Stomach smooth muscle (tissue), 2 donors: ENCODE data around the gene CHIC2.

ENCODE experiments used
- H3K27ac ChIP-seq: one replicate; pipeline ENCODE4 v1.7.0; 2013; ENCODE audit warnings: mild to moderate bottlenecking, low read length, inconsistent platforms
- H3K27me3 ChIP-seq, 2 donors: one replicate each; pipeline ENCODE4 v1.7.0; 2013; ENCODE audit warnings: low read length in 2 of 2; ENCODE audit not compliant: insufficient read depth in 2 of 2, control insufficient read depth in 1 of 2
- H3K36me3 ChIP-seq, 2 donors: one replicate each; pipeline ENCODE4 v1.7.0; 2013; ENCODE audit warnings: low read length in 2 of 2; ENCODE audit not compliant: control insufficient read depth in 2 of 2, insufficient read depth in 2 of 2
- H3K4me1 ChIP-seq: one replicate; pipeline ENCODE4 v1.7.0; 2013; ENCODE audit warnings: low read length; ENCODE audit not compliant: control insufficient read depth, insufficient read depth
- H3K4me3 ChIP-seq, 2 donors: one replicate each; pipeline ENCODE4 v1.7.0; 2013; ENCODE audit warnings: low read length in 2 of 2
- H3K9ac ChIP-seq, 2 donors: one replicate each; pipeline ENCODE4 v1.7.0; 2013; ENCODE audit warnings: low read length in 2 of 2, mild to moderate bottlenecking in 1 of 2
- H3K9me3 ChIP-seq, 2 donors: one replicate each; pipeline ENCODE4 v1.7.0; 2013; ENCODE audit warnings: low read length in 2 of 2; ENCODE audit not compliant: control insufficient read depth in 2 of 2
- donor health status: healthy.
- donor health status: Pancreatic carcinoma.

CHIC2 gene

DNA sequence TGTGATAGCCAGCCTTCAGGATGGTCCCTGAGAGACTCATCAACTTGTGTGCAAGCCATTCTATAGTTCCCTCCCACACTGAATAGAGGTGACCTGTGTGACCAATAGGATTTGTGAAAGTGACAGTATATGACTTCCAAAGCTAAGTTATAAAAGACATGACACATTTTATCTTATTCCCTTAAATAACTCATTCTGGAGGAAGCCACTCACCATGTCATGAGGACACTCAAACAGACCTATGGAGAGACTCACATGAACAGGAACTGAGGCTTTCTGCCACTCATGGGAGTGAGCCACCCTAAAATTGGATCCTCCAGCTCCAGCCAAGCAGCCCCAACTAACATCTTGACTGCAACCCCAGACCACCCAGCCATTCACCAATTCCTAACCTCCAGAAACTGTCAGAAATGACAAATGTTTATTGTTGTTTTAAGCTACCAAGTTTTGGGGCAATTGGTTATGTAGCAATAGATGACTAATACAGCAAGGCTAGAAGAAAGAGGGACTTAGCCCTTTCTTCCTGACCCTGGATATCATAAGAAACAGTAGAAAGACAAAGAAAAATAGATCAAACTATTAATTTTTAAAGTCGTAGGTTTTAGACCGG, 9.0 kb upstream of the CHIC2 start:
- Histone ChIP-seq H3K4me1 (no peaks in the 10 kb centered on the region), H3K4me3 (no peak overlapping the region), H3K27me3 (no peaks in the 10 kb centered on the region), H3K36me3 (no peaks in the 10 kb centered on the region), H3K27ac (no peak overlapping the region), H3K9ac (no peak overlapping the region), H3K9me3 (no peaks in the 10 kb centered on the region)

DNA sequence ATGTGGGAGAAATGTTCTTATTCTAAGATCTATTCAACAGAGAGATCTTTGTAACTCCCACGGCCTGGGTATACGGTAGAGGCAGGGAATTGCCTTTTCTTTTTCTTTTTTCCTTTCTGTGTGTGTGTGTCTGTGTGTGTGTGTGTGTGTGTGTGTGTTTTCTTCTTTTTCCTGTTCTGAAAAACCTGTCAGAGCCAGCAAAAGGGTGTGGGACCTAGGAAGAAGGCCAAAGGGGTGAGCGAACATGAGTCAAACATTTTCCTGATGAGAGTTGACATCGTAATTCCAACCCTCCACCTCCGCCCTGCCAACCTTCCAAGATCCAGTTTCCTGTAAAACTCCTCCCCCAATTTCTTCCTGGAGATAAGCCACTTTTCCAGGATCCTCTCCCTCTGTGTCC, 2.8 kb upstream of the CHIC2 start:
- Histone ChIP-seq H3K9me3 (no peaks in the 10 kb centered on the region), H3K9ac (no peak overlapping the region), H3K4me3 (no peak overlapping the region), H3K27ac (no peak overlapping the region), H3K36me3 (no peaks in the 10 kb centered on the region), H3K27me3 (no peaks in the 10 kb centered on the region), H3K4me1 (no peaks in the 10 kb centered on the region)

DNA sequence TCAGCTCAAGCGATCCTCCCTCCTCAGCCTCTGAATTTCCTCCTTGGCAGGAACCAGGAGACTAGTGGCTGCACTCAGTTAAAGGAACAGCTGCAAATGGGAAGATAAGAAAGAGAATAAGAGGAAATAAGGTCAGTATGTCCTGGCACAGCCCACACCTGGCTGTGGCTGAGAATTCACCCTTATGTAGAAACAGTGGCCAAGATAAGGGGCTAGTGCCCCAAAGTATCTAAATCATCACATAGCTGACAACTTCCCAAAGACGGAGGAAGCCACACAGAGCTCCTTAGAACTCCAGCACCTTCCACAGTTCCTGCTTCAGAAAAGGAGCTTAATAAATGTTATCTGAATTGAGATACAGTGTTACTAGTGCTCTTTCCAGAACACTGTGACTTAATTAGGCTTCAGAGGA, 2.3 kb upstream of the CHIC2 start:
- no peaks in the 10 kb centered on the region for H3K27me3 ChIP-seq
- no peaks in the 10 kb centered on the region for H3K9me3 ChIP-seq
- H3K36me3 ChIP-seq = no peaks in the 10 kb centered on the region
- no peaks in the 10 kb centered on the region for H3K4me1 ChIP-seq
- H3K4me3 ChIP-seq = no peak overlapping the region
- no peak overlapping the region for H3K27ac ChIP-seq
- H3K9ac ChIP-seq = no peak overlapping the region

DNA sequence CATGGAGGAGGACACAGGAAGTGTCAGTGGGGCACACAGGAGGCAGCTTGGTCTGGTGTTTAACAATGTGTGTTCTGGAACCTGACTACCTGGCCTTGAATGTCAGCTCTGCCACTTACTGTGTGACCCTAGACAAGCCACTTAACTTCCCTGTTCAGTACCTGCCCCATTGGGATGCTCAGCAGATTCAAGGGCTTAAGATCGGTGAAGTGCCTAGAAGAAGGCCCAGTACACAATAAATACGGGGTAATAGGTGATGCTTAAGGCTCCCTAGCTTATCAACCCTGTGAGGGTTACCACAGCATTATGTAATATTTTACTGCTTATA, 1.6 kb upstream of the CHIC2 start:
- no peaks in the 10 kb centered on the region for H3K27me3 ChIP-seq
- H3K9me3 ChIP-seq = no peaks in the 10 kb centered on the region
- H3K9ac ChIP-seq = no peak overlapping the region
- no peaks in the 10 kb centered on the region for H3K36me3 ChIP-seq
- no peaks in the 10 kb centered on the region for H3K4me1 ChIP-seq
- H3K4me3 ChIP-seq = no peak overlapping the region
- peak overlapping the region; percentile 58 for H3K27ac ChIP-seq

DNA sequence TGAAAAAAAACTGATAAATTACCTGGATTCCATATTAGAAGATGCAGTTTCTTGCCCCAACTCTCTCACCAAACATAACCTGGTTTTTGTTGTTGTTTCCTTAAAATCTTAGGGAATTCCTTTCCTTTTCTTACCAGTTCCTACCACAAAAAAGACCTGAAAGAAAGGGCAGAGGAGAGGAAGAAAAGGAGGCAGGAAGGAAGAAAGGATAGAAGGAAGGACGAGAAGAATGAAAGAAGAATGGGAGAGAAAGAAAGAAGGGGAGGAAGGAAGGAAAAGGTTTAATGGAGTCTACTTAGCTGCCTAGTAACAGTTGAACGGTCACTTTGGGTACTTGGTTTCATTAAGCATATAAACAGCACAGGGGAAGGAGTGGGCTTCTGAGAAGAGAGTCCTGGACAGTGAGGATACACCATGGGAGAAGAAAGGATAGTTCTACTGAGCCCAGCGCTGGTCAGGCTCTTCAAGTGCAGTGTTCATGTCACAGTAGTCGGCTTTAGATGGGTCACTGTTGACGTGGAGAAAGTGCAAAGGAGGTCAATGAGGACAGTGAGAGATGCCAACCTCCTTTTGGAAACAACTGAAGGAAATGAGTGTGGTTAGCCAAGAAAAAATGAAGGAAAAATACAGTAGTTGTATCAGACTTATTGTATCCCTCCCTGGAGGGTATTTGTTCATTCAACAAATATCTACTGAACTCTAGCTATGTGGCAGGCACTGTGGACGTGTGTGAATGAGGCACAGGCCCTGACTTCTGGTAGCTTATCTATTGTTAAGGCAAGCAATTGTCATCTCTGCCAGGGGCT, 1.1 kb upstream of the CHIC2 start:
- Histone ChIP-seq H3K4me3 (peak overlapping the region; percentile 71 to 97), H3K27me3 (no peaks in the 10 kb centered on the region), H3K9ac (peak overlapping the region; percentile 69 to 84), H3K36me3 (no peaks in the 10 kb centered on the region), H3K27ac (peak overlapping the region; percentile 58), H3K9me3 (no peaks in the 10 kb centered on the region), H3K4me1 (no peaks in the 10 kb centered on the region)

DNA sequence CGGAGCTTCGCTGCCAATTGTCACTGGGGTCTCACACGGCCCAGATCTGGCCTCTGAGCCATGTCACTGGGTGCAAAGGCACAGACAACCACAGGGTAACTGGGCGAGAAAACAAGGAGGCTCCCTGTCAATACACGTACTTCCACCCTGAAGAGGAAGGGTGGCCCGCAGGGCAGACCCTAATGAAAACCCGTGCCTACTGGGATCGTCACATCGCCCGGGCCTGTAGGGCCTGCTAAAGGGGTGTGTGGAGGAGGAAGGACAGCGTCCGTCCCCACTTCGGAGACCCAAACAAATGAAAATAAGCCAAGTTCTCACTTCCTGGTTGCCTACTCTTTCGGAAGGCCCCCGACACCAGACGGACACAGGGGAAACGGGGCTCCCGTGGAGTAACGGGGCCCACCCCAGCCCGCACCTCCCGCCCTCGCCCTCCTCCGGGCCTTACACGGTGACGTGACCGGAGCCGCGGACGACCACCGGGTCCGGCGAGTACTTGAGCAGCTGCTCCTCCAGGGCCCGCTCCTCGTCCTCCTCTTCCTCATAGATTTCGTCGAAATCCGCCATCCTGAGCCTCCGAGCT, 578 bp downstream of the CHIC2 start:
- Histone ChIP-seq H3K9me3 (no peaks in the 10 kb centered on the region), H3K4me3 (peak overlapping the region; percentile 69 to 97), H3K27ac (peak overlapping the region; percentile 80), H3K27me3 (no peaks in the 10 kb centered on the region), H3K9ac (peak overlapping the region; percentile 69 to 93), H3K4me1 (no peaks in the 10 kb centered on the region), H3K36me3 (no peaks in the 10 kb centered on the region)

DNA sequence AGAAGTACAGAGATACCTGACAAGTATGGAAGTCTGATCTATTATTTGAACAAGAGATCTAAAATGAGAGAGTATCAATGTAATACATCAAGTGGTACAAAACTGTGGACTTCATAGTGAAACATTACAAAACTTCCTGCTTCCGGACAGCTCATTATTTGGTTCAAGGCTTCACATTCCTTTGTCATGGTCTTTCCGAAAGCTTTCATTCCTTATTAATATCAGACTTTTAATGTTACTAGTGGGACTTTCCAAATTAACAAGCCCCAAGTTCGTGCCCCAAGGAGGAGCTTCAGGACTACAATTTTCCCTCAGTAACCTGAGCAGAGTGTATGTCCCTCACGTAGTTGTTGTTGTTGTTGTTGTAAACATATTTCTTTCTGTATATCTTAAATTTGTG, 1.2 kb downstream of the CHIC2 start:
- peak overlapping the region; percentile 80 for H3K27ac ChIP-seq
- peak overlapping the region; percentile 69 to 93 for H3K9ac ChIP-seq

DNA sequence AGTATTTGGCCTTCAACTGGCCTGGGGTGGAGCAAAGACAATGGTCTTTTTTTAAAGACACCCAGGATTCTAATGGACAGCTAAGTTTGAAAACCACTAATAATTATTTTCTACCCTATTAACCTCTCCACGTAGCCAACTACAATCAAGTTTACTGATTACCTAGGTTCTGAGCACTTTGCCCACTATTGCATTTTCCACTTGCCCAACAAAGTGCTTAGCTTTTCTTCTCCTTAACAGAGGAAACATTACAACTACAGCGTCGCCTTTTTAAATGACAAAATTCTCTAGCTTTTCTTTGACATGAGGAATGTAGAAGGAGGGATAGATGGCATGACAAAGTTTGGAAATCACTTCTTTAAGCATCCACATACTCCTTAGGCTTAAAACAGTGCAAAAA, 2.0 kb downstream of the CHIC2 start:
- Histone ChIP-seq H3K4me3 (peak overlapping the region; percentile 69 to 97), H3K36me3 (no peaks in the 10 kb centered on the region), H3K9me3 (no peaks in the 10 kb centered on the region), H3K27me3 (no peaks in the 10 kb centered on the region), H3K4me1 (no peaks in the 10 kb centered on the region), H3K9ac (peak overlapping the region in 1 of 2 donors; percentile 69), H3K27ac (no peak overlapping the region)

More for the DNA sequence above, 1.2 kb downstream of the CHIC2 start:
- H3K4me1 ChIP-seq = no peaks in the 10 kb centered on the region
- H3K36me3 ChIP-seq = no peaks in the 10 kb centered on the region
- H3K27me3 ChIP-seq = no peaks in the 10 kb centered on the region
- H3K9me3 ChIP-seq = no peaks in the 10 kb centered on the region
- peak overlapping the region; percentile 69 to 97 for H3K4me3 ChIP-seq

DNA sequence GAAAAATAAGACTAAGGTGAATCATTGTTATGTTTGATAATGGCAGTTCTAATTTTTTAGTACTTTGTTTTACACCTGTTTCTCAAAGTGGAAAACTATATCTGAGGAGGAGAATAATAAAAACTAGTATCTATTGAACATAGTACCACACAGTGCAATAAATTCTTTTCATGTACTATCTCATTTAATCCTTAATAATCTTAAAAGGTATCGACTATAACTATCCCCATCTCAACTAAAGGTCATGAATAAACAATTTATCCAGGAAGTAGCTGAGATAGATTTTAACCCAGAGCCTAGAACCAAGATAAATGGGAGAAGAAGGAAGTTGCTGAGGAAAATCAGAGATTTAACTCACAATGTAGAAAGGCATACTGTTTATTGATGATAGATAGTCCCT, 2.5 kb downstream of the CHIC2 start:
- no peaks in the 10 kb centered on the region for H3K27me3 ChIP-seq
- no peak overlapping the region for H3K27ac ChIP-seq
- H3K4me1 ChIP-seq = no peaks in the 10 kb centered on the region

DNA sequence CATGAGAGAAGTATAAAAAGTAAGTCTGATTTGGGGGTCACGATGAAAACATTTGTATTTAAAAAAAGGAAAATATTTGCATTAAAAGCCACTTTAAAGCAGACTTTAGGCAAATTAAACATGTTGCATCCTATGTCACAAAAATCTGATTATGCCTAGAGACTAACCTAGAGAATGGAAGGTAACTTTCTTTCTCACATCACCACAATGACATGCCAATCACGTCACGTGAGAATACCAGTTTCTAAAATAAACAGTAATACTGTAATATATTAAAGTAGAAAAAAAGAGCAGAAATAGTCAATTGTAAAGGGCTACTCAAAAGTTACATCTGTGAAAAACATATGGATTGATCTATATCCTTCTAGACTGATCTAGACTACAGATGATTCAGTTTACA, 3.3 kb downstream of the CHIC2 start:
- Histone ChIP-seq H3K9ac (no peak overlapping the region), H3K4me3 (no peak overlapping the region), H3K36me3 (no peaks in the 10 kb centered on the region), H3K27ac (no peak overlapping the region), H3K4me1 (no peaks in the 10 kb centered on the region), H3K9me3 (no peaks in the 10 kb centered on the region), H3K27me3 (no peaks in the 10 kb centered on the region)

More for the DNA sequence above, 2.5 kb downstream of the CHIC2 start:
- no peaks in the 10 kb centered on the region for H3K36me3 ChIP-seq
- peak overlapping the region in 1 of 2 donors; percentile 9 for H3K4me3 ChIP-seq
- H3K9ac ChIP-seq = no peak overlapping the region
- no peaks in the 10 kb centered on the region for H3K9me3 ChIP-seq

DNA sequence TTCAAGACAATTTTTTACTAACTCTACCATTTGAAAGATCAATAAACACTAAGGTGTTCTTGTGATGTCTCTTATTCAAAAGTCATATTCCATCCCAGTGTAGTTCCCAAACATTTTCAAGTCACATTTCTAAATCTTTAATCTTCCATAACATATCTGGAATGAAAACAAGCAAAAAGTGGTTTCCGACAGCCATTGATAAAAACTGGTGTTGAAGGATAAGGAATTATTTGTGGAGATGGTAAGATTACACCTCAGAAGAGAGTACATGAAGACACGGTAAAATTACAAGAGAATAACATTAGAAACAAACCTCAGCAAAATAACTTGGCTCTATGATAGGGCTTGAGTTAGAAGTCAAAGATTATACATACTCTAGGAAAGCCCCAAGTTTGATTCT, 4.3 kb downstream of the CHIC2 start:
- no peak overlapping the region for H3K9ac ChIP-seq
- no peak overlapping the region for H3K4me3 ChIP-seq
- no peaks in the 10 kb centered on the region for H3K27me3 ChIP-seq
- H3K36me3 ChIP-seq = no peaks in the 10 kb centered on the region
- no peaks in the 10 kb centered on the region for H3K9me3 ChIP-seq
- no peak overlapping the region for H3K27ac ChIP-seq
- H3K4me1 ChIP-seq = no peaks in the 10 kb centered on the region
